Esophagus squamous epithelium (tissue), 4 donors: ENCODE measurements around the gene SLC33A1.

Experiments used
- POLR2A ChIP-seq, 4 donors: fragments of 450-650 bp; IDR thresholded peaks; one replicate each; pipeline ENCODE4 v1.6.1; 2017; ENCODE audit warnings: antibody characterized with exemption in 4 of 4, mild to moderate bottlenecking in 4 of 4, moderate library complexity in 3 of 4
- TF ChIP-seq, protein P1 (sequence below), 6 experiments: fragments of 450-650 bp in 4 of 6; fragments of 200-600 bp in 2 of 6; sonication (generic) in 2 of 6; IDR thresholded peaks; one replicate each; pipeline ENCODE4 v1.5.1; 2016 to 2019; ENCODE audit warnings: antibody characterized with exemption in 6 of 6, mild to moderate bottlenecking in 4 of 6, moderate library complexity in 4 of 6

DNA sequence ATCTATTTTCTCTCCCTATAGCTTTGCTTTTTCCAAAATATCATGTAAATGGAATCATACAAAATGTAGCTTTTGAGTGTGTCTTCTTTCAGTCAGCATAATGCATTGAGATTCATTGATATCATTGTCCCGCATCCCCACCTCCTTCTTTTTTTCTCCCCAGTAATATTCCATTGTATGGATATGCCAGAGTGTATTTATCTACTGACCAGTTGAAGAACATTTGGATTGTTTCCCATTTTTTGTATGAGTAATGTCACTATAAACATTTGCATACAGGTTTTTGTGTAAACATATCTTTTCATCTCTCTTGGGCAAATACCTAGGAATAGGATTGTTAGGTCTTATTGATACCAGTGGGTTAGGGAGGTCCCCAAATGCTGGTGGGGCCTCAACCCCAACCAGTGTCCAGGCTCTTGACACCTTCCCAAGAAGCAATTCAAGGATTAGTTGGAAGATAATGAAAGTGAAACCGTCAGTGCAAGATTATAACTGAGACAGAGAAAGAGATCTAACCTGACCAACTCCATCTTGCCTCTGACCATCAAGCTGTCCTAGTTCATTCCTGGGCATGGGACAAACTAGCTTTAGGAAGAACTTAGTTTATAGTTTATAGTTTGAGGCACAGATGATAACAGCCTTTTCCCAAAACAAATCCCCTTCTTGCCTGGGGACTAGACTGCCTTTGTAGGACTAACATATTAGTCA is 7.4 kb upstream of the SLC33A1 start:
- TF ChIP-seq, protein P1, sequence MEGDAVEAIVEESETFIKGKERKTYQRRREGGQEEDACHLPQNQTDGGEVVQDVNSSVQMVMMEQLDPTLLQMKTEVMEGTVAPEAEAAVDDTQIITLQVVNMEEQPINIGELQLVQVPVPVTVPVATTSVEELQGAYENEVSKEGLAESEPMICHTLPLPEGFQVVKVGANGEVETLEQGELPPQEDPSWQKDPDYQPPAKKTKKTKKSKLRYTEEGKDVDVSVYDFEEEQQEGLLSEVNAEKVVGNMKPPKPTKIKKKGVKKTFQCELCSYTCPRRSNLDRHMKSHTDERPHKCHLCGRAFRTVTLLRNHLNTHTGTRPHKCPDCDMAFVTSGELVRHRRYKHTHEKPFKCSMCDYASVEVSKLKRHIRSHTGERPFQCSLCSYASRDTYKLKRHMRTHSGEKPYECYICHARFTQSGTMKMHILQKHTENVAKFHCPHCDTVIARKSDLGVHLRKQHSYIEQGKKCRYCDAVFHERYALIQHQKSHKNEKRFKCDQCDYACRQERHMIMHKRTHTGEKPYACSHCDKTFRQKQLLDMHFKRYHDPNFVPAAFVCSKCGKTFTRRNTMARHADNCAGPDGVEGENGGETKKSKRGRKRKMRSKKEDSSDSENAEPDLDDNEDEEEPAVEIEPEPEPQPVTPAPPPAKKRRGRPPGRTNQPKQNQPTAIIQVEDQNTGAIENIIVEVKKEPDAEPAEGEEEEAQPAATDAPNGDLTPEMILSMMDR (IDR thresholded peaks at IDR 0.05), result no peak
- TF ChIP-seq POLR2A (IDR thresholded peaks at IDR 0.05), result no peak
